Astrocyte of the spinal cord (primary cell): ENCODE results near the gene MAML3.

Source experiments
- DNase-seq: peaks from one replicate; pipeline ENCODE4 v3.0.0; 2011; ENCODE audit warnings: low read depth, low spot score
- H3K4me3 ChIP-seq: 2 replicates; pipeline ENCODE4 v1.5.1; 2011; ENCODE audit warnings: low read depth, mild to moderate bottlenecking, low read length, moderate library complexity
- CTCF ChIP-seq: IDR thresholded peaks from 2 replicates; pipeline ENCODE4 v1.5.1; 2012; ENCODE audit warnings: low read depth, mild to moderate bottlenecking, low read length, inconsistent platforms
- in situ Hi-C: cut with HindIII; loops from 2 replicates; pipeline ENCODE4 v1.10.0; 2017; ENCODE audit warnings: low sequenced_read_pairs

The MAML3 gene

GRCh38 chr4:140109737-140110136, 44.2 kb downstream of the MAML3 start:
- TF ChIP-seq CTCF: no peak
- DNase-seq: no peak
- in situ Hi-C loops: no loop called here
- H3K4me3 ChIP-seq: no peak overlapping the region

- DNase-seq: no peak
- in situ Hi-C loops: no loop called here
- TF ChIP-seq CTCF: no peak
- no peak overlapping the region for H3K4me3 ChIP-seq
Measured at GRCh38 chr4:140109292-140109691, 44.7 kb downstream of the MAML3 start.

GRCh38 chr4:140108713-140109230, 45.2 kb downstream of the MAML3 start:
- in situ Hi-C loops: no loop called here

GRCh38 chr4:140108243-140108642, 45.7 kb downstream of the MAML3 start:
- no peak for TF ChIP-seq CTCF
- H3K4me3 ChIP-seq: no peak overlapping the region
- DNase-seq: no peak
- in situ Hi-C loops: no loop called here

More at GRCh38 chr4:140108713-140109230, 45.2 kb downstream of the MAML3 start:
- no peak for DNase-seq
- no peak for TF ChIP-seq CTCF
- no peak overlapping the region for H3K4me3 ChIP-seq

- in situ Hi-C loops: no loop called here
- H3K4me3 ChIP-seq: no peak overlapping the region
- no peak for DNase-seq
- no peak for TF ChIP-seq CTCF
Measured at GRCh38 chr4:140106289-140106844, 47.6 kb downstream of the MAML3 start.

GRCh38 chr4:140105436-140105835, 48.5 kb downstream of the MAML3 start:
- H3K4me3 ChIP-seq: no peak overlapping the region
- in situ Hi-C loops: no loop called here
- DNase-seq: no peak
- TF ChIP-seq CTCF: no peak

- no peak overlapping the region for H3K4me3 ChIP-seq
- DNase-seq: peak; percentile 80
- TF ChIP-seq CTCF: no peak
Measured at GRCh38 chr4:140103676-140104075, 50.3 kb downstream of the MAML3 start.

More at GRCh38 chr4:140103676-140104075, 50.3 kb downstream of the MAML3 start:
- in situ Hi-C loops: no loop called here
